Measurements from ENCODE around the gene GIT1.
"Not testable (repeated sequence)": the region's sequence is repeated elsewhere in the genome, so short reads cannot be mapped to it uniquely, and the experiment has no call there.

GIT1 gene

DNA sequence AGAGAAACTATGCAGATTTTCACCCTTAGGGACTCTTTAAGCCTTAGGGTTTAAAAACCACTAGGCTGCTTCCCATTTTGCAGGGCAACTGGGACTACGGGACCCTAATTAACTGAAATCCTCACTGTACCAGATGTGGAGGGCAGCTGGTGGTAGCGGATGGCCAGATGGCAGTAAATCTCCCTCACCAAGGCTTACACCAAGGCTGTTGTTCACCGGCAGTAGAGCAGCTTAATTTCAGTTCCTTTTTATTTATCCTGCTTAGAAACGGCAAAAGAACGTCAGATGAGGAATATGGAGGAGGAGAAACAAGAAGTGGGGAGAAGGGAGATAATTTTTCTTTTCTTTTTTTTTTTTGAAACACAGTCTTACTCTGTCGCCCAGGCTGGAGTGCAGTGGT is 29.1 kb downstream of the GIT1 start:
- ChIA-PET POLR2A (interaction anchor here (0.7 kb wide), 1 partner anchor 114 kb away, joined by 5 read pairs; no protein-coding TSS in a partner anchor), CTCF (interaction anchor here (0.9 to 3.3 kb wide), 8 partner anchors 12 to 195 kb away, joined by 3 to 12 read pairs (median 6); no protein-coding TSS in a partner anchor)
- no peak for TF ChIP-seq CTCF (IDR thresholded peaks at IDR 0.05; ENCODE audit: control extremely low read depth, extremely low read depth, low read depth, missing control alignments)
- no peak for DNase-seq (ENCODE audit: extremely low spot score)

GRCh38 chr17:29559640-29560039 is 29.8 kb downstream of the GIT1 start:
- ChIA-PET POLR2A (no interaction called here), CTCF (interaction anchor here (1.3 to 3.3 kb wide), 7 partner anchors 13 to 194 kb away, joined by 4 to 12 read pairs (median 8); no protein-coding TSS in a partner anchor)
- no peak for TF ChIP-seq CTCF (IDR thresholded peaks at IDR 0.05; ENCODE audit: control extremely low read depth, extremely low read depth, low read depth, missing control alignments)
- DNase-seq (ENCODE audit: extremely low spot score), result no peak

DNA sequence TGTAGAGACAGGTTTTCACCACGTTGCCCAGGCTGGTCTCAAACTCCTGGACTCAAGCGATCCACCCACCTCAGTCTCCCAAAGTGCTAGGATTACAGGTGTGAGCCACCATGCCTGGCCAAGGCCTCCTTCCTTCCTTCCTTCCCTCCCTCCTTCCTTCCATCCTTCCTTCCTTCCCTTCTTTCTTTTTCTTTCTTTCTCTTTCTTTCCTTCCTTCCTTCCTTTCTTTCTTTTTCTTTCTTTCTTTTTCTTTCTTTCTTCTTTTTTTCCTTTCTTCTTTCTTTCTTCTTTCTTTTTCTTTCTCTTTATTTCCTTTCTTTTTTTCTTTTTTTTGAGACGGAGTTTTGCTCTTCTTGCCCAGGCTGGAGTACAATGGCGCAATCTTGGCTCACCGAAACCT is 31.3 kb downstream of the GIT1 start:
- POLR2A ChIA-PET; DNase-seq (ENCODE audit: extremely low spot score): not testable (repeated sequence)
- CTCF ChIA-PET, result interaction anchor here (0.9 to 6.1 kb wide), 4 partner anchors 8 to 59 kb away, joined by 3 to 26 read pairs (median 6); partner anchors contain the start of gene ABHD15

GRCh38 chr17:29557739-29558116 is 31.7 kb downstream of the GIT1 start:
- TF ChIP-seq CTCF (IDR thresholded peaks at IDR 0.05; ENCODE audit: control extremely low read depth, extremely low read depth, low read depth, missing control alignments), result no peak
- ChIA-PET CTCF (interaction anchor here (1.6 to 6.1 kb wide), 4 partner anchors 9 to 34 kb away, joined by 5 to 26 read pairs (median 8); partner anchors contain the start of gene ABHD15), POLR2A (no interaction called here)
- no peak for DNase-seq (ENCODE audit: extremely low spot score)

GRCh38 chr17:29557085-29557738 is 32.2 kb downstream of the GIT1 start:
- no peak for DNase-seq (ENCODE audit: extremely low spot score)
- ChIA-PET POLR2A (no interaction called here), CTCF (interaction anchor here (0.9 to 6.1 kb wide), 6 partner anchors 9 to 187 kb away, joined by 3 to 26 read pairs (median 5); partner anchors contain the start of gene ABHD15)
- no peak for TF ChIP-seq CTCF (IDR thresholded peaks at IDR 0.05; ENCODE audit: control extremely low read depth, extremely low read depth, low read depth, missing control alignments)

GRCh38 chr17:29555840-29556239 is 33.6 kb downstream of the GIT1 start:
- ChIA-PET CTCF (interaction anchor here (0.8 to 6.1 kb wide), 6 partner anchors 11 to 185 kb away, joined by 3 to 26 read pairs (median 5); partner anchors contain the start of gene ABHD15), POLR2A (interaction anchor here (0.6 kb wide), 1 partner anchor 283 kb away, joined by 4 read pairs; no protein-coding TSS in a partner anchor)
- no peak for DNase-seq (ENCODE audit: extremely low spot score)
- no peak for TF ChIP-seq CTCF (IDR thresholded peaks at IDR 0.05; ENCODE audit: control extremely low read depth, extremely low read depth, low read depth, missing control alignments)

All from GM10248 (cell line).